BLaER1 treated with 17β-estradiol and CSF1 and Interleukin-3, amounts not matched to agents 10 nM and 100 nM (cell line): ENCODE results near the gene STAU1.
"Not testable (repeated sequence)": the region's sequence is repeated elsewhere in the genome, so short reads cannot be mapped to it uniquely, and the experiment has no call there.

Experiments
- H3K27ac ChIP-seq, 11 experiments: shearing (Covaris generic); formaldehyde crosslinking; 2 replicates each; pipeline ENCODE4 v1.8.1; 2022
- H3K27me3 ChIP-seq, 11 experiments: shearing (Covaris generic); formaldehyde crosslinking; 2 replicates each; pipeline ENCODE4 v1.8.1; 2022
- H3K36me3 ChIP-seq, 11 experiments: shearing (Covaris generic); formaldehyde crosslinking; 2 replicates each; pipeline ENCODE4 v1.8.1; 2022
- H3K4me1 ChIP-seq, 10 experiments: shearing (Covaris generic); formaldehyde crosslinking; 2 replicates each; pipeline ENCODE4 v1.8.1; 2022
- H3K4me2 ChIP-seq, 11 experiments: shearing (Covaris generic); formaldehyde crosslinking; 2 replicates each; pipeline ENCODE4 v1.8.1; 2022
- H3K4me3 ChIP-seq, 10 experiments: shearing (Covaris generic); formaldehyde crosslinking; 2 replicates each; pipeline ENCODE4 v1.8.1; 2022
- H3K9ac ChIP-seq, 11 experiments: shearing (Covaris generic); formaldehyde crosslinking; 2 replicates each; pipeline ENCODE4 v1.8.1; 2022
- H3K9me3 ChIP-seq, 11 experiments: shearing (Covaris generic); formaldehyde crosslinking; replicated peaks in 1 of 11; 2 replicates each; pipeline ENCODE4 v1.8.1; 2022
- H4K20me1 ChIP-seq, 11 experiments: shearing (Covaris generic); formaldehyde crosslinking; 2 replicates each; pipeline ENCODE4 v1.8.1; 2022
- Cebpa-rat ChIP-seq, 11 experiments: shearing (Covaris generic); IDR thresholded peaks; 2 replicates each; pipeline ENCODE4 v1.8.1; 2022

Gene STAU1

DNA sequence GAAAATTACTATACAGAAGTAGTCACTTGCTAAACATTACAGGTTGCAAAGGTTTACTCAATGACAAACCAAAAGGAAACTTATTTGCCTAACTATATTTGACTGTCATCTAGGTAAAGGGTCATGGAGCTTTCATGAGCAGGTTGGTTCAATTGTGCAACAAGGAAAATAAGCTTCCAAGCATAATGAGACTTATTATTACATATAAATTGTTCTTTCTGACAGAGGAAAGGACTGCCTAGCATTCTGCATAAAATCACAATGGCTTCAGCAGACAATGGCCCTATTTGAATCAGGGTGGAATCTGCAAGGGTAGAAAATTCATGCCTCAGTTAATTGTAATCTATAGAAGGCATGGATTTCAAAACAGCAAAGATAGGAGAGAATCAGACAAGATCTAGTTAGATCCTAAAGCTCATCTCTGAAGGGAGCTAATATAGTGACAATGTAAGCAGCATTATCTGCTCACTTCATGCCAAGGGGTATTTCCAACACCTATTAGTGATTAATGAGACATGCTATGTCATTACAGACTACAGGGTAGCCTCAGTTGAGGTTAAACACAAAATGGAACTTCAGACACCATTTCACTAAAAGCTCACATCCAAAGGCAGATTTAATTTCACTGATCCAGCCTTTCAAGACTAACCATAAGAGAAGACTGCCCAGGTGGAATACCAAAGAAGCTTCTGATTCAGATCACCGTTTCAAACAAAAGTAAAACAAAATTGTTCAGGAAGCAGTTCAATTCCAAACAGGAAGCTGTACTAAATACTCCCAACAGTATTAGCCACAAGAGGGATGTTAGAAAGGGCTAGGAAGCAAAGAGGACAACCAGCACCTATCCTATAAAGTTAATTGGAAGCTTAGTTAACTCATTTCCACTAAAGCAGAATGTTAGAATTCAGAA, 8.5 kb downstream of the STAU1 start:
- Histone ChIP-seq H3K27ac (0 out of 22 replicates have a peak overlapping the region, but pooled peaks of 3 of the 11 experiments have one; percentile 1 to 5 (median 4)), H3K4me2 (peak overlapping the region; percentile 11 to 64 (median 43)), H3K9me3 (no peaks in the 10 kb centered on the region; a peak in 2 of 22 replicates), H3K9ac (peak overlapping the region in 2 of 11 experiments; percentile 13 to 54; a peak in 3 of 22 replicates), H3K4me1 (peaks cover 30 to 54% (median 36%) of the 10 kb centered on the region in 10 experiments), H3K36me3 (peaks cover 27 to 63% (median 46%) of the 10 kb centered on the region in 11 experiments), H3K27me3 (no peaks in the 10 kb centered on the region), H3K4me3 (no peak overlapping the region), H4K20me1 (peaks cover 90 to 100% (median 98%) of the 10 kb centered on the region in 11 experiments)
- no peak for TF ChIP-seq Cebpa-rat (IDR thresholded peaks at IDR 0.05)

- H3K27me3 ChIP-seq: no peaks in the 10 kb centered on the region
- no peaks in the 10 kb centered on the region; a peak in 2 of 22 replicates for H3K9me3 ChIP-seq
- H3K9ac ChIP-seq: no peak overlapping the region
- TF ChIP-seq Cebpa-rat (IDR thresholded peaks at IDR 0.05): no peak
- H3K4me2 ChIP-seq: no peak overlapping the region
- peaks cover 68 to 98% (median 90%) of the 10 kb centered on the region in 11 experiments for H3K36me3 ChIP-seq
- H3K27ac ChIP-seq: no peak overlapping the region
- H3K4me3 ChIP-seq: no peak overlapping the region
- H4K20me1 ChIP-seq: peaks cover 71 to 100% (median 90%) of the 10 kb centered on the region in 11 experiments; a peak in 21 of 22 replicates
- peaks cover 6 to 13% (median 10%) of the 10 kb centered on the region in 10 experiments; a peak in 19 of 20 replicates for H3K4me1 ChIP-seq
Measured at GRCh38 chr20:49174183-49174582, 14.0 kb downstream of the STAU1 start.

DNA sequence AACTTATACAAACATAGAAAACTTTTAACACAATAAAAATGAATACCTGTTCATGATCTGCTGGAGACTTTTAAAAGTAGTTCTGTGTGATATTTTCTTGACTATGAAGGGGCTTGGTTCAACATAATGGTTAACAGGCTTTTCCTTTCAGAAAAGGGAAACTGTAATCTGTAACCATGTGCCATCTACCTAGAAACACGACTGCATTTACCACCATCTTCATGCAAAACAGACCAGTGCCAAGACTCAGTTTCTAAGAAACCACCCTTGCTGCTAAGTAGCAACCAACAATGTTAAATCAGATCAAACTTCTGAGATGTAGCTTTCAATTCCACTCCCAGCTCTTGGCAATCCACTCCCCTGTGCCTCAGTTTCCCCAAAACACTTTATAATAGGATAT, 15.7 kb downstream of the STAU1 start:
- peaks cover 60 to 88% (median 74%) of the 10 kb centered on the region in 11 experiments for H3K36me3 ChIP-seq
- no peak overlapping the region for H3K4me3 ChIP-seq
- TF ChIP-seq Cebpa-rat (IDR thresholded peaks at IDR 0.05): no peak
- H3K4me2 ChIP-seq: no peak overlapping the region
- H3K4me1 ChIP-seq: peaks cover 23 to 31% (median 28%) of the 10 kb centered on the region in 10 experiments
- no peaks in the 10 kb centered on the region for H3K9me3 ChIP-seq
- H3K27me3 ChIP-seq: no peaks in the 10 kb centered on the region
- H4K20me1 ChIP-seq: peaks cover 72 to 100% (median 91%) of the 10 kb centered on the region in 11 experiments
- no peak overlapping the region for H3K9ac ChIP-seq
- H3K27ac ChIP-seq: no peak overlapping the region

- Histone ChIP-seq H3K27me3 (no peaks in the 10 kb centered on the region), H3K27ac (no peak overlapping the region), H3K4me3 (no peak overlapping the region), H3K9me3 (no peaks in the 10 kb centered on the region), H3K4me2 (no peak overlapping the region), H3K9ac (no peak overlapping the region), H3K36me3 (peaks cover 60 to 88% (median 68%) of the 10 kb centered on the region in 11 experiments), H3K4me1 (peaks cover 23 to 36% (median 32%) of the 10 kb centered on the region in 10 experiments), H4K20me1 (peaks cover 73 to 100% (median 95%) of the 10 kb centered on the region in 11 experiments)
- no peak for TF ChIP-seq Cebpa-rat (IDR thresholded peaks at IDR 0.05)
Measured at GRCh38 chr20:49171909-49172308, 16.2 kb downstream of the STAU1 start.

DNA sequence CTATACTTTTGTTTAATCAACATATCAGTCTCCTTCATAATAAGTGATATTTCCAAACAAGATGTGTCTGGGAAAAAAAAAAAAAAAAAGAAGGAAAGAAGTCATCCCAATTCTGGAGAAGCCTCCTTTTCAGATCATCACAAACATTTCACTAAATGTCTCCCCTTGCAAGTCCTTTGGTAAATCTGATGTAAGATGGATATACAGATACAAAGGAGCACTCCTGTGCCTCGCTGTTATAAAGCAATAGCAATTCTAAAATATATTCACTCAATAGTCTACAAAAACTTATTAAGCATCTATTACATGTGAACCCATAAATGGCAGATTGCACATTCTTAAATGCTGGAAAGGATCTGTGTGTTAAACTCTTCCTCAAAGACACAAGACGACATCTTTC, 17.4 kb downstream of the STAU1 start:
- H3K27ac ChIP-seq: no peak overlapping the region
- H3K36me3 ChIP-seq: peaks cover 60 to 88% (median 71%) of the 10 kb centered on the region in 11 experiments
- H4K20me1 ChIP-seq: peaks cover 71 to 100% (median 96%) of the 10 kb centered on the region in 11 experiments

GRCh38 chr20:49169547-49169946, 18.6 kb downstream of the STAU1 start:
- Histone ChIP-seq H3K4me2 (peak overlapping the region in 9 of 11 experiments; percentile 9 to 62 (median 41); a peak in 8 of 22 replicates), H3K4me1 (peaks cover 23 to 36% (median 33%) of the 10 kb centered on the region in 10 experiments), H3K9ac (no peak overlapping the region), H3K27ac (no peak overlapping the region), H4K20me1 (peaks cover 69 to 100% (median 95%) of the 10 kb centered on the region in 11 experiments), H3K9me3 (no peaks in the 10 kb centered on the region), H3K27me3 (no peaks in the 10 kb centered on the region), H3K36me3 (peaks cover 63 to 88% (median 72%) of the 10 kb centered on the region in 11 experiments), H3K4me3 (no peak overlapping the region)
- TF ChIP-seq Cebpa-rat (IDR thresholded peaks at IDR 0.05): no peak

More for the DNA sequence above, 17.4 kb downstream of the STAU1 start:
- Histone ChIP-seq H3K27me3 (no peaks in the 10 kb centered on the region), H3K4me2 (no peak overlapping the region), H3K4me3 (no peak overlapping the region), H3K9me3 (no peaks in the 10 kb centered on the region), H3K9ac (no peak overlapping the region), H3K4me1 (peaks cover 23 to 36% (median 33%) of the 10 kb centered on the region in 10 experiments)
- no peak for TF ChIP-seq Cebpa-rat (IDR thresholded peaks at IDR 0.05)

GRCh38 chr20:49168864-49169263, 19.3 kb downstream of the STAU1 start:
- H4K20me1 ChIP-seq: peaks cover 71 to 100% (median 96%) of the 10 kb centered on the region in 11 experiments
- H3K9ac ChIP-seq, H3K4me3 ChIP-seq: not testable (repeated sequence)

DNA sequence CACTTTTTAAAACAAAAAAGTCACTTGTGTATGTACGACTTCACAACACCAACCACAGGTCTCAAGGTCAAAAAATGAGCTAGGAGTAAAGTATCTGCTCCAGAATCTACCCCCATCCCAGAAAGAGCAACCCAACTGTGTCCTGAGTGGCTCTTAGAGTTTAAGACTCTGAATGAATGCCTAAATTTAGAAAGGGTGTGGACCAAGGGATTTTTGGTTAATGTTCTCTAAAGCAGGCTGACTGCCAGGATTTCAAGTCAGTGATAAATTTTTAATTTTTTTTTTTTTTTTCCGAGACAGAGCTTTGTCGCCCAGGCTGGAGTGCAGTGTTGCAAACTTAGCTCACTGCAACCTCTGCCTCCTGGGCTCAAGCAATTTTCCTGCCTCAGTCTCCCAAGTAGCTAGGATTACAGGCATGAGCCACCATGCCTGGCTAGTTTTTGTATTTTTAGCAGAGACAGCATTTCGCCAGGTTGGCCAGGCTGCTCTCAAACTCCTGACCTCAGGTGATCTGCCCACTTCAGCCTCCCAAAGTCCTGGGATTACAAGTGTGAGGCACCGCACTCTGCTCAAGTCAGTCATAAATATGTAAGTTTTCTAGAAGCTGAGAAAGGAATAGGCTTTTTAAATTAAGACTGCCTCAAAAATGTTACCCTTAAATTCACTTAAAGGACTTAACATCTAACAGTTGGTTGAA, 20.2 kb downstream of the STAU1 start:
- peak overlapping the region in 1 of 11 experiments; percentile 1; a peak in 1 of 22 replicates for H3K27ac ChIP-seq
- H3K4me2 ChIP-seq: peak overlapping the region; percentile 17 to 52 (median 36); a peak in 19 of 22 replicates
- TF ChIP-seq Cebpa-rat (IDR thresholded peaks at IDR 0.05): no peak
- H3K9ac ChIP-seq: peak overlapping the region in 2 of 11 experiments; percentile 15 to 30; a peak in 2 of 22 replicates
- H3K36me3 ChIP-seq: peaks cover 61 to 88% (median 68%) of the 10 kb centered on the region in 11 experiments
- H3K4me1 ChIP-seq: peaks cover 26 to 44% (median 40%) of the 10 kb centered on the region in 10 experiments
- H4K20me1 ChIP-seq: peaks cover 72 to 100% (median 98%) of the 10 kb centered on the region in 11 experiments
- no peak overlapping the region for H3K4me3 ChIP-seq
- H3K9me3 ChIP-seq: no peaks in the 10 kb centered on the region
- H3K27me3 ChIP-seq: no peaks in the 10 kb centered on the region

More at GRCh38 chr20:49168864-49169263, 19.3 kb downstream of the STAU1 start:
- H3K4me1 ChIP-seq: peaks cover 23 to 36% (median 34%) of the 10 kb centered on the region in 10 experiments
- not testable (repeated sequence) for H3K9me3 ChIP-seq, H3K27me3 ChIP-seq, H3K27ac ChIP-seq
- peak overlapping the region; percentile 3 to 62 (median 41); a peak in 18 of 22 replicates for H3K4me2 ChIP-seq
- H3K36me3 ChIP-seq: peaks cover 63 to 88% (median 72%) of the 10 kb centered on the region in 11 experiments
